Epithelial cell of proximal tubule (primary cell): ENCODE results near the gene DHDDS. TPM values are rescaled to one million over a fixed set of nuclear protein-coding genes. Genes with fewer than 3 reads are reported as not detected.

Experiments
- DNase-seq: peaks from one replicate; pipeline ENCODE4 v3.0.0-alpha.2; 2011; ENCODE audit warnings: low read depth
- H3K4me3 ChIP-seq: 2 replicates; pipeline ENCODE4 v1.5.1; 2011; ENCODE audit warnings: low read depth, mild to moderate bottlenecking, low read length
- CTCF ChIP-seq: conservative IDR thresholded peaks from 2 replicates; pipeline ENCODE4 v1.5.1; 2012; ENCODE audit warnings: low read depth, mild to moderate bottlenecking, low read length
- total RNA-seq: library from RNA; depleted of rRNA; stranded (reverse); fragments of >200 nt; gene quantifications from 2 replicates; pipeline ENCODE4 v1.2.3, GENCODE V29; 2015

Gene DHDDS
- total RNA-seq, 1 donor from 2014 or later: 28.4 TPM

GRCh38 chr1:26470878-26471497 lies 38.9 kb downstream of the DHDDS start:
- peak overlapping the region; percentile 73 for H3K4me3 ChIP-seq
- TF ChIP-seq CTCF: no peak
- DNase-seq: no peak

GRCh38 chr1:26471498-26472319 lies 39.6 kb downstream of the DHDDS start:
- no peak for DNase-seq
- TF ChIP-seq CTCF: no peak
- peak overlapping the region; percentile 73 for H3K4me3 ChIP-seq

- no peak for TF ChIP-seq CTCF
- no peak for DNase-seq
- H3K4me3 ChIP-seq: peak within 1 kb of the TSS; percentile 73
Measured at GRCh38 chr1:26472320-26472900, 40.3 kb downstream of the DHDDS start, which contains the start of gene HMGN2. Gene HMGN2 (plus strand): TSS chr1:26472440. CDS start chr1:26472613, 173 bp downstream.

- peak; percentile 19 for DNase-seq
- TF ChIP-seq CTCF: no peak
- H3K4me3 ChIP-seq: peak overlapping the region; percentile 73
Measured at GRCh38 chr1:26472901-26473845, 41.1 kb downstream of the DHDDS start.

- no peak for TF ChIP-seq CTCF
- no peak overlapping the region for H3K4me3 ChIP-seq
- DNase-seq: no peak
Measured at GRCh38 chr1:26474818-26475217, 42.7 kb downstream of the DHDDS start.

GRCh38 chr1:26475989-26476388 lies 43.9 kb downstream of the DHDDS start:
- no peak for DNase-seq
- TF ChIP-seq CTCF: no peak

More at GRCh38 chr1:26475989-26476388, 43.9 kb downstream of the DHDDS start:
- no peak overlapping the region for H3K4me3 ChIP-seq
